ENCODE measurements around the gene ELOVL2. TPM values are rescaled to one million over a fixed set of nuclear protein-coding genes. Genes with fewer than 3 reads are reported as not detected.

The ELOVL2 gene
- polyA plus RNA-seq, 1 experiment, result 2.9 TPM

DNA sequence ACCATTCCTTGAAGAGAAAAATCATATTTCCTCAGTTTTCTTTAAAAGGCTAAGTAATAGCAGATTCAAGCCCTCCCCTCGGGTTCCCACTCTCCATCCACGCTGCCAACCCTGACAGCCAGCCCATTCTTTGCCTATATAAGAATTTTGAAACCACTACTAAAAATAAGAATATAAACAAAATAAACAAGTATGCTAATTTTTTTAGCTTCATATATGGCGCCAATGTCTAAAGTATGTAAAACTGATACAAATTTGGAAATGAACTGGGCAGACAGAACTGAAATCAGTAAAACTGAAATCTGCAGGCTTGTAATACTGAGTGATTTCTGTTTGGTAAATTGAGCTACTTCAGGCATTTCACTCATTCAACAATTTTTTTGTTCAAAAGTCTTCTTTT, 19.0 kb downstream of the ELOVL2 start:
- ChIA-PET POLR2A (no interaction called here), CTCF (no interaction called here)
- Histone ChIP-seq H3K4me3 (ENCODE audit: low read depth, low read length) (no peak overlapping the region), H3K27ac (ENCODE audit: low read depth, low read length) (no peak overlapping the region), H3K9me3 (ENCODE audit: control insufficient read depth, insufficient read depth, low read length) (no peaks in the 10 kb centered on the region), H3K27me3 (ENCODE audit: control insufficient read depth, insufficient read depth, low read length) (no peaks in the 10 kb centered on the region)
- TF ChIP-seq, protein P1, sequence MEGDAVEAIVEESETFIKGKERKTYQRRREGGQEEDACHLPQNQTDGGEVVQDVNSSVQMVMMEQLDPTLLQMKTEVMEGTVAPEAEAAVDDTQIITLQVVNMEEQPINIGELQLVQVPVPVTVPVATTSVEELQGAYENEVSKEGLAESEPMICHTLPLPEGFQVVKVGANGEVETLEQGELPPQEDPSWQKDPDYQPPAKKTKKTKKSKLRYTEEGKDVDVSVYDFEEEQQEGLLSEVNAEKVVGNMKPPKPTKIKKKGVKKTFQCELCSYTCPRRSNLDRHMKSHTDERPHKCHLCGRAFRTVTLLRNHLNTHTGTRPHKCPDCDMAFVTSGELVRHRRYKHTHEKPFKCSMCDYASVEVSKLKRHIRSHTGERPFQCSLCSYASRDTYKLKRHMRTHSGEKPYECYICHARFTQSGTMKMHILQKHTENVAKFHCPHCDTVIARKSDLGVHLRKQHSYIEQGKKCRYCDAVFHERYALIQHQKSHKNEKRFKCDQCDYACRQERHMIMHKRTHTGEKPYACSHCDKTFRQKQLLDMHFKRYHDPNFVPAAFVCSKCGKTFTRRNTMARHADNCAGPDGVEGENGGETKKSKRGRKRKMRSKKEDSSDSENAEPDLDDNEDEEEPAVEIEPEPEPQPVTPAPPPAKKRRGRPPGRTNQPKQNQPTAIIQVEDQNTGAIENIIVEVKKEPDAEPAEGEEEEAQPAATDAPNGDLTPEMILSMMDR (IDR thresholded peaks at IDR 0.05; ENCODE audit: low read depth, low read length), result no peak
- no peak for DNase-seq (ENCODE audit: low read depth, low spot score)

DNA sequence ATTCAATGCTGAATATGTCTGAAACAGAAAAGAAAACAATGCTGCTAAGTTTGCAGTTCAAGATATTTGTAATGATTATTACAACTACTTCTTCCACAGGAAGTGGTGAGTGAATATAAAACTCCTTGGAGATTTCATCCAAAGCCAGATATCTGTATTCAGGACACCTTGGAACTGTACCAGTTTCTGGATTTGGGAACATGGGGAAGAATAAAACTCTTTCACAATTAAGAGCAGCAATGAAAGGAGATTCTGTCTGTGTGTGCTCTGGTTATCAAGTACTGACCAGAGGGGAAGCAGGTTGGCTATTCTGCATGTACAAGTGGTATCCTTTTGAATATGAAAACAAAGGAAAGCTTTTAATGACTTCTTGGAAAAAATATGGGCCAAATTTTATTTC, 21.1 kb downstream of the ELOVL2 start:
- CTCF ChIA-PET, result interaction anchor here (0.7 to 1.3 kb wide), 2 partner anchors 46 to 553 kb away, joined by 3 to 4 read pairs; no protein-coding TSS in a partner anchor
- POLR2A ChIA-PET, result no interaction called here
- Histone ChIP-seq H3K27me3 (ENCODE audit: control insufficient read depth, insufficient read depth, low read length) (no peaks in the 10 kb centered on the region), H3K27ac (ENCODE audit: low read depth, low read length) (no peak overlapping the region), H3K4me3 (ENCODE audit: low read depth, low read length) (no peak overlapping the region), H3K9me3 (ENCODE audit: control insufficient read depth, insufficient read depth, low read length) (no peaks in the 10 kb centered on the region)
- DNase-seq (ENCODE audit: low read depth, low spot score), result no peak
- TF ChIP-seq, protein P1 (IDR thresholded peaks at IDR 0.05; ENCODE audit: low read depth, low read length), result no peak

DNA sequence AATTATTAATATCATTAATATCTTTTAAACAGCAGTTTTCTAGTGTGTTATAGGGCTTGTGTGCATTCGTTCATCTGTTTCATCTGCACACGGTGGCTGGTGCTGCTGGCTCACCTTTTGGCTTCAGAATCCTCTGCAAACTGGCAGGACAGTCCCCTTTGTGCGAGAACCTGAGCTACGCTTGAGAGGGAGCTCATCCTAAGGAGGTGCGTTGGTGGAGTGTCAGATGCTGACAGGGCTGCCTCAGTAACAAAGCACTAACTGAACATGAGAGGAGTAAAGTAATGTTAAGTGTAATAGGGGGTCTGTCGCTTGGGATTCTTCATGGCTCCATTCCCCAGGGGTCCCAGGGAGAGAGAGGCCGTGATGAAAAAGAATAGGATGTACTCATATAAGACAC, 22.4 kb downstream of the ELOVL2 start:
- ChIA-PET POLR2A (no interaction called here), CTCF (interaction anchor here (1.4 to 1.5 kb wide), 2 partner anchors 47 to 67 kb away, joined by 3 to 5 read pairs; no protein-coding TSS in a partner anchor)
- Histone ChIP-seq H3K9me3 (ENCODE audit: control insufficient read depth, insufficient read depth, low read length) (no peaks in the 10 kb centered on the region), H3K4me3 (ENCODE audit: low read depth, low read length) (no peak overlapping the region), H3K27me3 (ENCODE audit: control insufficient read depth, insufficient read depth, low read length) (no peaks in the 10 kb centered on the region), H3K27ac (ENCODE audit: low read depth, low read length) (no peak overlapping the region)
- TF ChIP-seq, protein P1 (IDR thresholded peaks at IDR 0.05; ENCODE audit: low read depth, low read length), result no peak
- no peak for DNase-seq (ENCODE audit: low read depth, low spot score)

DNA sequence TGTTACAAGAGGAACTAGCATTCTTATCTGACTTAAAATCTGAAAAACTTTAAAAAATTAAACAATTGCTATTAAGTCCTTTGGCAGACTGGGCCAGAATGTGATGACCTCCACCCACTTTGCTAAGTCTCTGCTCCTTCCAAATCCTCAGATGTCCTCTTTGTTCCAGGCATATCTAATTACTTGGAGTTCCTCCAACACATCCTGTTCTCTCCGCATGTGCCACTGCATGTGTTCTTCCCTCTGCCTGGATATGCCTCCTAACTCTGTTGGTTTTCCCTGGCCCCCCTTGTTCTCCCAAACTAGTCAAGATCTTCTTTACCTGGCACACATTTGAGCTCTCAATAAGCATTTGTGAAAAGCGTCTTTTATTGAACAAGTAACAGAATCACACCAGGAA, 23.1 kb downstream of the ELOVL2 start:
- no peaks in the 10 kb centered on the region for H3K27me3 ChIP-seq (ENCODE audit: control insufficient read depth, insufficient read depth, low read length)
- no peak overlapping the region for H3K27ac ChIP-seq (ENCODE audit: low read depth, low read length)
- DNase-seq (ENCODE audit: low read depth, low spot score), result no peak
- no peaks in the 10 kb centered on the region for H3K9me3 ChIP-seq (ENCODE audit: control insufficient read depth, insufficient read depth, low read length)
- TF ChIP-seq, protein P1 (IDR thresholded peaks at IDR 0.05; ENCODE audit: low read depth, low read length), result no peak
- H3K4me3 ChIP-seq (ENCODE audit: low read depth, low read length), result no peak overlapping the region
- CTCF ChIA-PET, result interaction anchor here (1.4 to 1.5 kb wide), 2 partner anchors 48 to 66 kb away, joined by 3 to 5 read pairs; no protein-coding TSS in a partner anchor
- POLR2A ChIA-PET, result no interaction called here

DNA sequence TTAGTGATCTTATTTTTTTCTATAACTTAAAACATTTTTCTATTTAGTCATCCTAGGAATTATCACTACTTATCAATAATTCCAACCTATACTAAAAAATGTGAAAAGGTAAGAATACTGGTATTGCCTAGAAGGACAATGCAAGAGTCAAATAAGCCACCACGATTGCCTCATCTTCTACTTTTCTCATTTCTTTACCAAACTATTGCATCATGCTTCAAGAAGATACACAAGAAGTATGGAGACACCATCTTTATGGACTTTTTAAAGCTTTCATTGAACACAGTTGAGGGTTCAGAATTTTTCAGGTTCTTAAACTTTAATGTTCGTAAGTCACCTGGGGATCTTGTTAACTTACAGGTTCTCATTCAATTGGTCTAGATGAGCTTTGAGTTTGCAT, 25.9 kb downstream of the ELOVL2 start:
- no peaks in the 10 kb centered on the region for H3K9me3 ChIP-seq (ENCODE audit: control insufficient read depth, insufficient read depth, low read length)
- H3K27me3 ChIP-seq (ENCODE audit: control insufficient read depth, insufficient read depth, low read length), result no peaks in the 10 kb centered on the region
- H3K4me3 ChIP-seq (ENCODE audit: low read depth, low read length), result no peak overlapping the region
- no peak overlapping the region for H3K27ac ChIP-seq (ENCODE audit: low read depth, low read length)
- TF ChIP-seq, protein P1 (IDR thresholded peaks at IDR 0.05; ENCODE audit: low read depth, low read length), result no peak
- ChIA-PET CTCF (interaction anchor here (1.0 kb wide), 1 partner anchor 70 kb away, joined by 3 read pairs; no protein-coding TSS in a partner anchor), POLR2A (no interaction called here)
- DNase-seq (ENCODE audit: low read depth, low spot score), result no peak

All from AG04450 (cell line).